Skin of body (tissue), 2 donors: Measurements from ENCODE around the gene ADRB1. TPM values are rescaled to one million over a fixed set of nuclear protein-coding genes. Genes with fewer than 3 reads are reported as not detected.

Experiments used
- DNase-seq: peaks from one replicate; lab custom pipeline; 2025; lab: John Stamatoyannopoulos, UW
- total RNA-seq: library from RNA; depleted of rRNA; stranded (reverse); fragments of >200 nt; gene quantifications from one replicate; pipeline ENCODE4 v1.2.3, GENCODE V29; 2014

ADRB1 gene
- total RNA-seq, 1 donor from 2014 or later = 0.79 TPM

- DNase-seq = no peak
Observed at GRCh38 chr10:114053946-114054345, 10.3 kb downstream of the ADRB1 start.

- no peak for DNase-seq
Observed at GRCh38 chr10:114057855-114058254, 14.2 kb downstream of the ADRB1 start.

- DNase-seq = no peak
Observed at GRCh38 chr10:114058297-114058696, 14.6 kb downstream of the ADRB1 start.

GRCh38 chr10:114059561-114059960, 15.9 kb downstream of the ADRB1 start:
- DNase-seq = no peak

- no peak for DNase-seq
Observed at GRCh38 chr10:114060456-114060855, 16.8 kb downstream of the ADRB1 start.

GRCh38 chr10:114061148-114061547, 17.5 kb downstream of the ADRB1 start:
- DNase-seq = no peak

- no peak for DNase-seq
Observed at GRCh38 chr10:114061789-114062188, 18.1 kb downstream of the ADRB1 start.

GRCh38 chr10:114064151-114065048, 20.7 kb downstream of the ADRB1 start:
- DNase-seq = no peak

GRCh38 chr10:114065049-114065435, 21.4 kb downstream of the ADRB1 start:
- no peak for DNase-seq

- no peak for DNase-seq
Observed at GRCh38 chr10:114068054-114068707, 24.5 kb downstream of the ADRB1 start.

GRCh38 chr10:114070710-114071109, 27.0 kb downstream of the ADRB1 start:
- no peak for DNase-seq

GRCh38 chr10:114071178-114071577, 27.5 kb downstream of the ADRB1 start:
- no peak for DNase-seq

- no peak for DNase-seq
Observed at GRCh38 chr10:114073395-114074186, 29.9 kb downstream of the ADRB1 start.

GRCh38 chr10:114075093-114075492, 31.4 kb downstream of the ADRB1 start:
- DNase-seq = no peak

GRCh38 chr10:114077347-114077746, 33.7 kb downstream of the ADRB1 start:
- no peak for DNase-seq

- DNase-seq = no peak
Observed at GRCh38 chr10:114077815-114078219, 34.2 kb downstream of the ADRB1 start.

- DNase-seq = no peak
Observed at GRCh38 chr10:114078346-114078745, 34.7 kb downstream of the ADRB1 start.

GRCh38 chr10:114079421-114079820, 35.8 kb downstream of the ADRB1 start:
- DNase-seq = no peak

GRCh38 chr10:114081911-114082583, 38.4 kb downstream of the ADRB1 start:
- no peak for DNase-seq

GRCh38 chr10:114083040-114083439, 39.4 kb downstream of the ADRB1 start:
- no peak for DNase-seq

GRCh38 chr10:114084215-114084614, 40.5 kb downstream of the ADRB1 start:
- DNase-seq = no peak
